Adrenal gland (tissue), 12 donors: ENCODE measurements around the gene ABCB7. TPM values are rescaled to one million over a fixed set of nuclear protein-coding genes. Genes with fewer than 3 reads are reported as not detected.

Experiments
- DNase-seq, 7 donors: peaks; one replicate each; pipeline ENCODE4 v3.0.0-alpha.2; 2019 to 2020
- H3K27ac ChIP-seq, 5 donors: fragments of 200-600 bp; sonication (generic) in 4 of 5; 1 replicate in 3 of 5; 2 replicates in 2 of 5; pipeline versions ENCODE4 v1.5.1 to v1.8.0; 2016 to 2020; ENCODE audit warnings: mild to moderate bottlenecking in 1 of 5
- H3K27me3 ChIP-seq: fragments of 200-600 bp; 2 replicates; pipeline ENCODE4 v1.8.0; 2021
- H3K36me3 ChIP-seq, 2 donors: fragments of 200-600 bp; replicated peaks in 1 of 2; 1 replicate in 1 of 2; 2 replicates in 1 of 2; pipeline versions ENCODE4 v1.5.1 to v1.8.0; 2018 to 2022
- H3K4me1 ChIP-seq, 2 donors: fragments of 200-600 bp; replicated peaks in 1 of 2; 1 replicate in 1 of 2; 2 replicates in 1 of 2; pipeline versions ENCODE4 v1.5.1 to v1.8.0; 2018 to 2021
- H3K4me3 ChIP-seq, 4 donors: fragments of 200-600 bp; sonication (generic) in 3 of 4; one replicate each; pipeline ENCODE4 v1.5.1; 2016 to 2018
- H3K9me3 ChIP-seq, 3 donors: fragments of 200-600 bp; sonication (generic) in 1 of 3; replicated peaks in 1 of 3; 1 replicate in 2 of 3; 2 replicates in 1 of 3; pipeline versions ENCODE4 v1.5.1 to v1.8.0; 2016 to 2021
- POLR2A ChIP-seq, 2 donors: fragments of 450-650 bp; IDR thresholded peaks; one replicate each; pipeline ENCODE4 v1.6.1; 2017; ENCODE audit warnings: antibody characterized with exemption in 2 of 2, mild to moderate bottlenecking in 2 of 2, moderate library complexity in 1 of 2
- WGBS, 4 donors: extraction: QIAGEN DNeasy Blood & Tissue Kit in 2 of 4; methylation state at CpG; one replicate each; pipeline versions ENCODE4 v1.1.5 to v1.1.7; 2013 to 2017; 5-methylcytosine and 5-hydroxymethylcytosine counted together
- intact Hi-C, 2 donors: fragments of 100-400 bp; cut with DNase I; formaldehyde crosslinking; loops; one replicate each; pipeline versions ENCODE4 v1.14.1 to v1.15.0; 2022 to 2023
- polyA plus RNA-seq, 3 donors: library from polyadenylated mRNA; stranded (reverse); fragments of 200-250 nt in 2 of 3; fragments of 350-450 nt in 1 of 3; fragmentation: Illumina TruSeq in 1 of 3; extraction: RNeasy Lipid Tissue Mini Kit (QIAGEN cat#74804) in 1 of 3; gene quantifications; one replicate each; pipeline ENCODE4 v1.2.3, GENCODE V29; 2013 to 2014
- total RNA-seq, 9 donors: library from RNA; depleted of rRNA in 4 of 9; stranded (reverse); fragments of >200 nt in 4 of 9; fragments of 120-200 nt in 1 of 9; fragmentation: NEBNext Ultra II Directional in 1 of 9; extraction: Animal tissue kit (Norgen Biotek cat#: 25700) in 1 of 9; gene quantifications; one replicate each; pipeline versions ENCODE4 v1.1.0 to v1.2.4, GENCODE V29; 2013 to 2023
- TF ChIP-seq, protein P1 (sequence below), 6 experiments: fragments of 450-650 bp in 4 of 6; fragments of 200-600 bp in 2 of 6; sonication (generic) in 1 of 6; IDR thresholded peaks; 1 replicate in 5 of 6; 2 replicates in 1 of 6; pipeline versions ENCODE4 v1.5.1 to v1.8.0; 2016 to 2021; ENCODE audit warnings: antibody characterized with exemption in 6 of 6, mild to moderate bottlenecking in 2 of 6, moderate library complexity in 1 of 6
- donor health status: healthy with polysubstance abuse.
- donor health status: Bipolar disorder and iron deficiency.
- donor health status: DM: yes; HTN: yes; CAD: no.
- donor health status: DM: no; HTN: no; CAD: no.
- donor health status: DM: no; HTN: no; CAD: no.
- donor health status: DM: yes; HTN: yes; CAD: no.

The ABCB7 gene
- total and polyA plus RNA-seq, 12 donors, result 7.2 to 75.3 (median 31.4) TPM

DNA sequence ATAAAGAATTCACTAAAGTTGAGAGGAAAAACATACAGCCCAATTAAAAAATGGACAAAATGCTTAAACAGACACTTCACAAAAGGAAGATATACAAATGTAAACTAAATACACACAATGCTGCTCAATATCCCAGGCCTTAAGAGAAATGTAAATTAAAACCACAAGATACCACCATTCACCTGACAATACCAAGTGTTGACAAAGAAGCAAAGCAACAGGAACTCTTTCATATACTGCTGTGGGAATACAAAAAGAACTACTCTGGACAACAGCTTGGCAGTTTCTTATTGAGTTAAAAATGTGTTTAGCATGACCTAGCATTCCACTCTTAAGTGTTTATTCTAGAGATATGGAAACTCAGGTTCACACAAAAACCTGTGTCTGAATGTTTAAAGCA lies 71.3 kb downstream of the ABCB7 start:
- TF ChIP-seq POLR2A (IDR thresholded peaks at IDR 0.05), result no peak
- TF ChIP-seq, protein P1, sequence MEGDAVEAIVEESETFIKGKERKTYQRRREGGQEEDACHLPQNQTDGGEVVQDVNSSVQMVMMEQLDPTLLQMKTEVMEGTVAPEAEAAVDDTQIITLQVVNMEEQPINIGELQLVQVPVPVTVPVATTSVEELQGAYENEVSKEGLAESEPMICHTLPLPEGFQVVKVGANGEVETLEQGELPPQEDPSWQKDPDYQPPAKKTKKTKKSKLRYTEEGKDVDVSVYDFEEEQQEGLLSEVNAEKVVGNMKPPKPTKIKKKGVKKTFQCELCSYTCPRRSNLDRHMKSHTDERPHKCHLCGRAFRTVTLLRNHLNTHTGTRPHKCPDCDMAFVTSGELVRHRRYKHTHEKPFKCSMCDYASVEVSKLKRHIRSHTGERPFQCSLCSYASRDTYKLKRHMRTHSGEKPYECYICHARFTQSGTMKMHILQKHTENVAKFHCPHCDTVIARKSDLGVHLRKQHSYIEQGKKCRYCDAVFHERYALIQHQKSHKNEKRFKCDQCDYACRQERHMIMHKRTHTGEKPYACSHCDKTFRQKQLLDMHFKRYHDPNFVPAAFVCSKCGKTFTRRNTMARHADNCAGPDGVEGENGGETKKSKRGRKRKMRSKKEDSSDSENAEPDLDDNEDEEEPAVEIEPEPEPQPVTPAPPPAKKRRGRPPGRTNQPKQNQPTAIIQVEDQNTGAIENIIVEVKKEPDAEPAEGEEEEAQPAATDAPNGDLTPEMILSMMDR (IDR thresholded peaks at IDR 0.05), result no peak

GRCh38 chrX:75076429-75076828 lies 79.7 kb downstream of the ABCB7 start:
- 59 to 100% (median 93%) methylated on average over 1 of the region's 1 CpG for WGBS, 4 donors
- H3K27ac ChIP-seq, result no peak overlapping the region
- no peak overlapping the region for H3K4me3 ChIP-seq
- no peaks in the 10 kb centered on the region for H3K9me3 ChIP-seq
- no peaks in the 10 kb centered on the region for H3K36me3 ChIP-seq
- intact Hi-C loops, result no loop called here
- DNase-seq, result no peak
- no peaks in the 10 kb centered on the region for H3K27me3 ChIP-seq
- no peaks in the 10 kb centered on the region for H3K4me1 ChIP-seq
- TF ChIP-seq, protein P1 (IDR thresholded peaks at IDR 0.05), result no peak
- no peak for TF ChIP-seq POLR2A (IDR thresholded peaks at IDR 0.05)

More for the DNA sequence above, 71.3 kb downstream of the ABCB7 start:
- no peaks in the 10 kb centered on the region for H3K27me3 ChIP-seq
- H3K4me1 ChIP-seq, result no peaks in the 10 kb centered on the region
- no peak overlapping the region for H3K4me3 ChIP-seq
- H3K9me3 ChIP-seq, result no peaks in the 10 kb centered on the region
- DNase-seq, result no peak
- intact Hi-C loops, result no loop called here
- H3K36me3 ChIP-seq, result no peaks in the 10 kb centered on the region
- H3K27ac ChIP-seq, result no peak overlapping the region

DNA sequence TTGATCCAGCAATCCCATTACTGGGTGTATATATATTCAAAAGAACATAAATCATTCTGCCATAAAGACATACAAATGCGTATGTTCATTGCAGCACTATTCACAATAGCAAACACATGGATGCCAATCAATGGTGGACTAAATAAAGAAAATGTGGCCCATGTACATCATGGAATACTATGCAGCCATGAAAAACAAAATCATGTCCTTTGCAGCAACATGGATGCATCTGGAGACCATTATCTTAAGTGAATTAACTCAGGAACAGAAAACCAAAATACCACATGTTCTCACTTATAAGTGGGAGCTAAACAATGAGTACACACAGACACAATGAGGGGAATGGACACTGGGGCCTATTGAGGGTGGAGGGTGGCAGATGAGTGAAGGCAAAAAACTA lies 81.6 kb downstream of the ABCB7 start:
- H3K4me1 ChIP-seq, result no peaks in the 10 kb centered on the region
- WGBS, 4 donors, result 60 to 97% (median 94%) methylated on average over 1 of the region's 1 CpG
- H3K36me3 ChIP-seq, result no peaks in the 10 kb centered on the region
- TF ChIP-seq POLR2A (IDR thresholded peaks at IDR 0.05), result no peak
- TF ChIP-seq, protein P1 (IDR thresholded peaks at IDR 0.05), result no peak
- no peak overlapping the region for H3K4me3 ChIP-seq
- H3K9me3 ChIP-seq, result no peaks in the 10 kb centered on the region
- H3K27me3 ChIP-seq, result no peaks in the 10 kb centered on the region
- DNase-seq, result no peak
- H3K27ac ChIP-seq, result no peak overlapping the region
- intact Hi-C loops, result no loop called here

DNA sequence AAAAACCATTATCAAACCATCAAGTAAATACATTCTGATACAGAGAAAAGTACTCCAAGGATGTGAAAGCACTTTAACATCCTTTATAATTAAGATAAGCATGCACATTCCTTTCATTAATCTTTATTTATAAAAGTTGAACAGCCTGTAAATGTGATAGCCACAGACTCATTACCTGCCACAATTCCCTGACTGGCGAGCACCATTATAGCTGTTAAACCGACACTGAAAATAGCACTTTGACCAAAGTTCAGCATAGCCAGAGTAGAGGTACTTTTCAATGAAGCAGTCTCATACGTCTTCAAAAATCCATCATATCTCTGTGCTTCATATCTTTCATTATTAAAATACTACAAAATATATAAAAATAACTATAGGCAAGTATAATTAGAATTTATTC lies 84.7 kb downstream of the ABCB7 start:
- H3K36me3 ChIP-seq, result no peaks in the 10 kb centered on the region
- intact Hi-C loops, result no loop called here
- no peak overlapping the region for H3K4me3 ChIP-seq
- H3K9me3 ChIP-seq, result no peaks in the 10 kb centered on the region
- no peak for DNase-seq
- H3K27ac ChIP-seq, result no peak overlapping the region
- 70 to 94% (median 84%) methylated on average over 3 of the region's 3 CpGs for WGBS, 4 donors
- peaks cover 8% of the 10 kb centered on the region for H3K27me3 ChIP-seq
- no peaks in the 10 kb centered on the region for H3K4me1 ChIP-seq
- TF ChIP-seq, protein P1 (IDR thresholded peaks at IDR 0.05), result no peak
- TF ChIP-seq POLR2A (IDR thresholded peaks at IDR 0.05), result no peak
